HG03442 (cell line): ENCODE measurements around the gene FABP2.
A peak's percentile ranks its signal among the peaks of the same experiment; 100 is the strongest.
"Not testable (repeated sequence)": the region's sequence is repeated elsewhere in the genome, so short reads cannot be mapped to it uniquely, and the experiment has no call there.

Source experiments
- ATAC-seq: cut with Tn5 transposase; IDR thresholded peaks from one replicate; pipeline ENCODE4 v1.9.1; 2021; ENCODE audit warnings: mild to moderate bottlenecking, moderate library complexity; ENCODE audit not compliant: unreplicated experiment

FABP2 gene

DNA sequence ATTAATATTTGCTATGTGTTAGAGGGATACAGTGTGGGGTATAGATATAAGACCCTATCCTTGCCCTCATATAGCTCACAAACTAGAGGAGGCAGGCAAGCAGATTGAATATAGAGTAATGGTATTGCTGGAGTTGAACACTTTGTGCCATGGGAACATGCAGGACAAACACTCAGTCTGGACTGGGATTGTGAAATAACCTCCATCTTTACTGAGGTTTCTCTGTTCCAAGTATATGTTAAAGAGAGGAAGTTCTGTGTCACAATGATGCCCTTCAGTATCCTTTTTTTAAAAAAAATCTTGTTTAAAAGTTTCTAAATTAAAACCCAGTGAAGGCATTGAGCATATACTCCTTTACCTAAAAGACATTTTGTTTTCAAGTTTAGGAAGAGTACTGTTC, 8.7 kb downstream of the FABP2 start:
- ATAC-seq = no peak

DNA sequence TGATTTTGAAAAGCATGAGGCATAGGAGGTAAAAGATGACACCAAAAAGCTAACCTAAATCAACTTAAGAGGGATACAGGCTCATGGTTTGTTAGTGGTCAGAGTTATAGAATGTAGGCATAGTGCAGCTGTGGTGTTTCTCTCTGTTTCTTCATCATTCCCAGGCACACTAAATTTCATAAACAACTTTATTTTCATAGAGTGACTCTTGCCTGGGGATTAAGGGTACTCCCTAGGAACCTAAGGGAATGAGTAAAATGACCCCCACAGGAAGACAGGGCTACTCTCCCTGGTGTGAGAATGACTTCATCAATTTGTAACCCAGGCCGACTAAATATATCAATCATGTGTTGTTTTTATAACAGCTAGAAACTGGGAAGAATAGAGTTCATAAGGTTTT, 11.1 kb downstream of the FABP2 start:
- ATAC-seq = no peak

DNA sequence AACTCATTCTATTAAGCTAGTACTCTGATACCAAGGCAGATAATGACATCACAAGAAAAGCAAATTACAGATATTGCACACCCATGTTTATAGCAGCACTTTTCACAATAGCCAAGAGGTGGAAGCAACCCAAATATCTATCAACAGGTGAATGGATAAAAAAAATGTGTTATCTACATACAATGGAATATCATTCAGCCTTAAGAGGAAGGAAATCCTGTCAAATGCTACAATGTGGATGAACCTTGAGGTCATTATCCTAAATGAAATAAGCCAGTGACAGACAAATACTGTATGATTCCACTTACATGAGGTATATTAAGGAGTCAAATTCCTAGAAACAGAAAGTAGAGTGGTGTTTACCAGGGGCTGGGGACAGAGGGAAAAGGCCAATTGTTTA, 14.3 kb downstream of the FABP2 start:
- no peak for ATAC-seq

DNA sequence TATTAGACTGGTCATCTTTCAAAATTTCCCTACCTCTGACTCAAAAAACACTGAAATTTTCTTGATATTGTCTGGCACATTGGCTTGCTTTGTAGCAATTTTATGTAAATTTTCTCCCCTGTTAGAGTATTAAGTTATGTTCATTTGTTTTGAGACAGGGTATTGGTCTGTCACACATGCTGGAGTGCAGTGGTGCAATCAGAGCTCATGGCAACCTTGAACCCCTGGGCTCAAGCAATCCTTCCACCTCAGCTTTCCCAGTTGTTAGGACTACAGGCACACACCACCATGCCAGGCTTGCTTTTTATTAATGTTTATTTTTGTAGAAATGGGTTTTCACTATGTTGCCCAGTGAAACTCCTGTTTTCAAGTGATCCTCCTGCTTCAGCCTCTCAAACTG, 17.5 kb downstream of the FABP2 start:
- no peak for ATAC-seq

DNA sequence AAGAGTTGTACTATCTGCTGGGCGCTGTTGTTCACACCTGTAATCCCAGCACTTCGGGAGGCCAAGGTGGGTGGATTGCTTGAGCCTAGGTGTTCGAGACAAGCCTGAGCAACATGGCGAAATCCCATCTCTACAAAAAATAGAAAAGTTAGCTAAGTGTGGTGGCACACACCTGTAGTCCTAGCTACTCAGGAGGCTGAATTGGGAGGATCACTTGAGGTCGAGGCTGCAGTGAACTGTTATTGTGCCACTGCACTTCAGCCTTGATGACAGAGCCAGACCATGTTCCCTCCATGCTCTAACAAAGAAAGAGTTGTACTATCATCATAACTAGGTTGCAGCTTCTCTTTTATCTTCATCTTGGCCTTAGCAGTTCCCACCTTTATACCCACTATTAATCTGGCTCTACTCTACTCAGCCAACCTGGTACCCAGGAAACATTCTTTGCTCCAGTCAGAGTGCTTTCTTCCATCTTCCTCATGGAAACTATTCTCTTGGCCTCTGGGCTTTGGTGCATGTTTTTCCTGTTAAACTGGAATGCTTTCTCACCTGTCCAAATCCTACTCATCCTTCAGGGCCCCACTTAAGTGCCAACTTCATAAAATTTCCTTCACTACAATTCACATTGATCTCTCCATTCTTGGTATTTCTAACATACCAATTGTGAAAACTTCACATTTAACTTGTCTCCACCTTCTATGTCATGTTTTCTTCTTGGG, 18.2 kb downstream of the FABP2 start:
- no peak for ATAC-seq

DNA sequence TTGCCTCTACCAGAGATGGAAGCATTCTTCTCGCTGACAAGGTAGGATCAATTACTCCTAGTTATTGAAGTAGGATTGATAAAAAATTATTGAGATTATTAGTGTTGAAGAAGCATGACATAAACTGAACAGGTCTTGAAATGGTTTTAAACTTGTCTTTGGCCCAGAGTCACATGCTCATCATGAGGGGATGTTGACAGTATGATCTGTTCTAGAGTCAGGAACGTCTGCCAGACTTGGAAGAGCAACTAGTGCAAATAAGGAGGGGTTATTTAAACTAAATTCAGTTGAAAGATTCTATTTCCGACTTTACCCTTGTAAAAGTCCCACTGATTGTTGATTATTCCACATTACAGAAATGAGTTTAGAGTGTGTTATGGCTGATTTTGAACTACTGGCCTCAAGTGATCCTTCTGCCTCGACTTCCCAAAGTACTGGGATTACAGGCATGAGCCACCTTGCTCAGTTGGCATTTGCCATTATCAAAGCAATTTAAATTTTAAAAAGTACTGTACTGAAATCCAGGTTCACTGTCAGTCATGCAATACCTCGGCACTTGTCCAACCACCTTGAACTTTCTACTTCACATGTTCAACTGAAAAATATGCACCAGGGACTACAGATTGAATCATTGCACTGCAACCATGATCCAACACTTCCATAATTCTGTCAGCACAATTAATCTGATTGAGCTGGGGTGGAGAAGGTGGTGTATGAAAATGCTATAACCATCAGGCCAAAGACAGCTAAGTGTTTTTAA, 19.7 kb downstream of the FABP2 start:
- no peak for ATAC-seq

DNA sequence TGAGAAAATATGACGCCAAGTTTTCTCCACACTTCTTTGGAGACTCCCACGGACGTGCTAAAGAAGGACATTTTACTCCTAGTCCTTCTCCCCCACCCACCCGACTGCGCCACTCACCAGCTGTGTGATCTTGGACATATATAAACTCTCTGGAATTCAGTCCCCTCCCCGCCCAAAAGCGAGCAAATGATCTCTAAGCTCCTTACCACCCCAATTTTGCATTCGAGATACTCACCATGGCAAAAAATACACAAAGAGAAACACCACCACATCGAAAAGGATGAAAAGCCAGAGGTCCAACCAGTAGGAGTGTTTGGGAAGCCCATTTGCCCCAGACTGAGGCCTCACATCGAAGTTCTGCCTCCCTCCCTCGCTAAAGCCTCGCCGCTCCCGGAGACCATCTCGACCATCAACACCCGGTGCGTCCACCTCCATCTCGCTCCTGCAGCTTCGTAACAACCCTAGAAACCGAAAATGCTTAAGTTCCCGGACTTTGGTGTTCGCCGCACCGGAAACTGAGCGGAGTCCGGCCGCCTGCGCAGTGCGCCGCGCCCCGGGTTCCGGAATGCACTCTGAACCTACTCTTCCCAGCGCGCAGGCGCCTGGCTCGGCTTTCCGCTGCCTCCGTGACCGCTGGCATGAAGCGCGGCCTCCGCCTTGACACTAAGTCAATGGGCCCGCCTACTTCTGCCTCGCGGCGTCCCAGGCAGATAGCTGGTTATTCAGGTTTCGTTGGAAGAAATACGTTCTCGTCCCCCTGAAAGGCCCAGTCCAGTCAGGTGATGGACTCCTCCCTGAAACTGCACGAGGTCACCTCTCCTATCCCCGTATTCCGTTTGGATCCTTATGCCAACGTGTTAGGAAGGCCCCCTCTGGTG, 21.6 kb downstream of the FABP2 start:
- ATAC-seq = peak; percentile 95

DNA sequence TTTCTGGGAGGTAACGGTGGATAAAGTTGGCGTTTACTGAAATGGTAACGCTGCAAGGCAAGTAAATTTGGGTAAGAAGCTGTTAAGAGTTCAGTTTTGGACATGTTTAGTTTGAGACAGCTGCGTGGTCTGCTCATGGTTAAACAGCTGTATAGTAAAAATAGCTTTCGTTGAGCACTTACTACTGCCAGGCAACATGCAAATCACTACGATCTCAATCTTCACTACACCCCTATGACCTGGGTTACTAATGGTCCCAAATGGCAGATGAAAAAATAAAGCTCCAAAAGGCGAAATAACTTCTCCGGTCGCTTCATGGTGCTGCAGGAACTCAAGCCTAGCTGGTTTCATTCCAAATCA, 22.2 kb downstream of the FABP2 start:
- peak; percentile 39 for ATAC-seq

DNA sequence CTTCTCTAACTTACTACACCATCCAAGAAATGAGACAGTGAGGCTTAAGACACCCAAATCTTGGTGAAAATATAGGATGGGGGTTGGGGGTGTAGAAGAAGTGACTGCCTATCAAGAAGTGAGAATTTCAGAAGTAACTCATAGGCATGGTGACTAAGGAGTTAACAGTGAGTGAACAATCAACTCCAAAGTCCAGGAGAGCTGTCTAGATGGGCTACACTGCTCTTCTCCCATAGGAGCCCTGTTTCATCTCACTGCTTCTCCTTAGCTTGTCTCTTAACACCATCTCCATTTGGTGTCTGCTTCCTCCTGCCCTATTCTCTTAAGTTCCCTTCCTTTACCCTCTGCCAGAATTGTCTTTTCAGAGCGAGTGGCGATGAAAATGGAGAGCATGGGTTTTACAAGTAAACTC, 22.7 kb downstream of the FABP2 start:
- ATAC-seq = no peak

DNA sequence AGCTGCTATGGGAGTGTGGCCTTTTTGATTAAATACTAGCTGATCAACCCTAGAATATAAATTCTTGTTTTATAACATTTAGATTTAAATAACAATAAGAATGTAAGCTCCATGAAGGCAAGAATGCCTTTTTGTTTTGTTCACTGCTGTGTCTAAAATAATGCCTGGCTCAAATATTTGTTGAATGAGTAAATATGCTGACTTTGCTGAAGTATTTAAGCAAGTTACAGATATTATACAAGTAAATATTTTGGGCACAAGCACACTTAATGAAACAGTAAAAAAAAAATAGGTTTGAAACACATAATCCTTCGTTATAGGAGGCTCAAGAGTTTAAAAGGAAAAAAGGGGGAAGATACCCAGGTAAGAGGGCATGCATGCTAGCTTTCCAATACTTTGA, 24.1 kb downstream of the FABP2 start:
- ATAC-seq = no peak

DNA sequence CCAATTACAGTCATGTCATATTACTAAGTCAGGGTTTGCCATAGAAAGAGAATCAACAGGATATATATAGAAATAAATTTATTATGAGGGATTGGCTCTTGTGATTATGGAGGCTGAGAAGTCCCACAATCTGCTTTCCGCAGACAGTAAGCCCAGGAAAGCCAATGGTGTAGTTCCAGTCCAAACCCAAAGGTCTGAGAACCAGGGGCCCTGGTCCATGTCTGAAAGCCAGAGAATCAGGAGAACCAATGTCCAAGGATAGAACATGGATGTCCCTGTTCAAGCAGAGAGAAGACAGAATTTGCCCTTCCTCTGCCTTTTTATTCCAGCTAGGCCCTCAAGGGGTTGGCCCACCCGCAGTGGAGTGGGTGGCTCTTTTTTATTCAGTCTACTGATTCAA, 25.6 kb downstream of the FABP2 start:
- no peak for ATAC-seq

DNA sequence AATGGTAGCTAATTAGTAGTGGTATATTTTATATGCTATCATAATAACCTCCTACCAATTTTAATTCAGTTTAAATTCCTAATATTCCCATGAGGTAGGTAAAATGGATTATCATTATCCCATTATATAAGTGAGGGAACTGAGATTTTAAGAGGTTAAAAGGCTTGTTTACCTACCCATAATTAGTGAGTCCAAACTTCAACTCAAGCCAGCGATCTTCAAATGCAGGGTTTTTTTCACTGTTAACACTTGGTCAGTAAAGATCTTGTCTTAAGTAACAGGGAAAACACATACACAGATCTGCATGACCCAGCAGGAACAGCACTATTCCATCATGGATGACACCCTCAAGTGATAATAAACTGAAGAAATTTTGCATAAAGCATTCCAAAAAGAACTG, 31.3 kb downstream of the FABP2 start:
- ATAC-seq = no peak

DNA sequence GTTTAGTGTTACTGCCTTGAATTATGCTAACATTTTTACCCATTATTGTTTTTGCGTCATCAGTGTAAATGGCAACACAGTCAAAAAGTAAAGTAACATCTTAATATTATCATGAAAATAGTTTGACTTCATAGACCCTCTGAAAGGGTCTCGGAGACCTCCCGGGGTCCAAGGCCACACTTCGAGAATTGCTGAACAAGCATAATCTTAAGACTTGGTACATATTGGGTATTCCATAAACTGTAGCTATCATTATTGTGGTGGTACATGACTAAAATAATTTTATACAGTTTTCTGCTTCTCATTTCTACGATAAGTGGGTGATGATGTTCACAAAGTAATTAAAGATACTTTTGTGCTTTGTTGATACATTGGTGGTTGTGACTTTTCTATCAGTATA, 32.6 kb downstream of the FABP2 start:
- no peak for ATAC-seq

DNA sequence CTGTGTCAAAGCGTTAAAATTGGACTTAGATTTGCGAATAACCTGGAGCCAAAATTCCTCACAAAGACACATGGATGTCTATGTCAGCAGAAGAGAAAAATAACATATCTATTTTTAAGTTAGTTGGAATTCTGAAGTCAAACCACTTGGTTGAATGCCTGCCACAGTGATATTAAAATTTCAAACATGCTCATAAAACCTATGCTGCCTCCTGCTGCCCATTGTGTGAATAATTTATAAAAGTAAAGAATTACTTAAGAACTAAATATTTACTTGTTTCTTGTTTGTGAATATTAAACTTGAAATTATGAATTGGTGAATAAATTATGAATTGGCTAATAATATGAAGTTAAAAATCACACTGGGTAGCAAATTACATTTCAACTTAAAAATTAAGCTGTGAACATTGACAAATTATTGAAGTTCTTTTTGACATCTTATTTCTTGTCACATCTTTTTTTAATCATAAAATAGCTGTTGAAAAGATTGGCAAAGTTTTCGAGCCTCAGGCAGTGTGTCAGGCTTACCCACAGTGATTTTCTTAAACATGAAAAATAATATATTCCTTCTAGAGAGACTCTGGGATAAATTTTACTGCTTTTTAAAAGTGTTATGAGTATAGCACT, 35.4 kb downstream of the FABP2 start:
- ATAC-seq = no peak

DNA sequence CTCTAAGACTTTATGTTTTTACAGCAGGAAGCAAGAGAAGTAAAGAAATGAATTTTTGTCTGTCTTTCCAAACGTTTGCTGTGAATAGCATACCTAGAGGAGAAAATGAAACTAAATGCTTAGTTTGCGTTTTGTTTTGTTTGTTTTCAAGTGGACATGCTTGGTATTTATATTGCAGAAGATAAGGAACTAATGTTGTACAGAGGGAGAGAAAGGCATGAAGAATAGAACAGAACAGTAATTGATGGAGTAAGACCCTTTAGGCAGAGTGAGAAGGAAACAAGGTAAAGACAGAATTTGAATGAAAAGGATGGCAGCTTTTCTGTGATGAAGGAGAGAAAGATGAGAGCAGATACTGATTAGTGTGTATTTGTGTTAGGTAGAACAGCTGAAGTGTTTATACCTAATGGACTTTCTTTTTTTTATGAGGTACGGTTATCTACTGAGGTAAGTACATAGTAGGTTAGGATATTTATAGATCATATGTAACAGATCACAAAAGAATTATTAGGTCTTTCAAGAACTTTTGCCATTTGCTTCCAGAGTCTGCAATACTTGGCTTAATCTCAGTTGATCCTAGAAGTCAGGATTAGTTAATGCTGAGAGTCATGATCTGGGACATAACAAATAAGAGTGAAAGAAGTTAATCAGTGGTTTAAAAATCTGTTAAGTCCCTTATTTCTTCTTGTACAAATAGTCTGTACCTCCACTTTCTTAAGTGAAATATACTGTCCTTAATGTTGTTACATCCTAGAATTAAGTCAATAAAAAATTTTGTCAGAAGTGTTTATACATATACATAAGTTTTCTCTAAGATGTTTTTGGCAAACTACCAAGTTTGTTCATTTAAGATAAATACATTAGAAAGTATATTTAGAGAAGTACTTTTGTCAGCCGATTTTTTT, 36.8 kb downstream of the FABP2 start:
- ATAC-seq = peak; percentile 74

DNA sequence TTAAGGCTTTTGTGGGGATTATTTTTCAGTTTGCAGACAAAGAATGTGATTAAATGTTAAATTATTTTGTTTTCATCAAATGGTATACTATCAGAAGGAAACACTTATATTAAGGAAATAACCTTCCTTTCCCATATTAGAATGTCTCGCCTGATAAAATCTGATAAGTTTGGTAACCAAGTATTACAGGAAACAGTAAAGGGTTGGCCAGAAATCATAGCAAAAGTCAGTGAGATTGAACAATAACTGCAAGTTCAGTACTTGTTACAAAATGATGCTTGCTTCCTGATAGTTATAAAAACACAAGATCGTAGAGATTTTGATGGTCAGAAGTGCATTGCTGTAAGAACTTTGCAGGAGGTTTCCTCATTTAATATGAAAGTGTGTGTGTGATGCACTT, 40.5 kb downstream of the FABP2 start:
- no peak for ATAC-seq

DNA sequence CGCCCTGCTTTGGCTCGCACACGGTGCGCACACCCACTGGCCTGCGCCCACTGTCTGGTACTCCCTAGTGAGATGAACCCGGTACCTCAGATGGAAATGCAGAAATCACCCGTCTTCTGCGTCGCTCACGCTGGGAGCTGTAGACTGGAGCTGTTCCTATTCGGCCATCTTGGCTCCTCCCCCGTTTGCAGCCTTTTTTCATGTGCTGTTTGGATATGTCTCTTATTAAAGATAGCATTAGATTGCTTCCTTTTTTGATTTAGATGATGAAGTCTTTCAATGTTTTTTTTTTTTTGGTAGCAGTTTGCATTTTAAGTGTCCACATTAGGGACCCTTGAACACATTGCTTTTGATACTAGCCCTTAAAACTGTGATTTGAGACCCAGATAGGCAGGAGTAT, 42.0 kb downstream of the FABP2 start:
- ATAC-seq = not testable (repeated sequence)

DNA sequence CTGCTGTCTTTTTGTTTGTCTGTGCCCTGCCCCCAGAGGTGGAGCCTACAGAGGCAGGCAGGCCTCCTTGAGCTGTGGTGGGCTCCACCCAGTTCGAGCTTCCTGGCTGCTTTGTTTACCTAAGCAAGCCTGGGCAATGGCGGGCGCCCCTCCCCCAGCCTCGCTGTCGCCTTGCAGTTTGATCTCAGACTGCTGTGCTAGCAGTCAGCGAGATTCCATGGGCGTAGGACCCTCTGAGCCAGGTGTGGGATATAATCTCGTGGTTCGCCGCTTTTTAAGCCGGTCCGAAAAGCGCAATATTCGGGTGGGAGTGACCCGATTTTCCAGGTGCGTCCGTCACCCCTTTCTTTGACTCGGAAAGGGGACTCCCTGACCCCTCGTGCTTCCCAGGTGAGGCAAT, 42.4 kb downstream of the FABP2 start:
- ATAC-seq = not testable (repeated sequence)

DNA sequence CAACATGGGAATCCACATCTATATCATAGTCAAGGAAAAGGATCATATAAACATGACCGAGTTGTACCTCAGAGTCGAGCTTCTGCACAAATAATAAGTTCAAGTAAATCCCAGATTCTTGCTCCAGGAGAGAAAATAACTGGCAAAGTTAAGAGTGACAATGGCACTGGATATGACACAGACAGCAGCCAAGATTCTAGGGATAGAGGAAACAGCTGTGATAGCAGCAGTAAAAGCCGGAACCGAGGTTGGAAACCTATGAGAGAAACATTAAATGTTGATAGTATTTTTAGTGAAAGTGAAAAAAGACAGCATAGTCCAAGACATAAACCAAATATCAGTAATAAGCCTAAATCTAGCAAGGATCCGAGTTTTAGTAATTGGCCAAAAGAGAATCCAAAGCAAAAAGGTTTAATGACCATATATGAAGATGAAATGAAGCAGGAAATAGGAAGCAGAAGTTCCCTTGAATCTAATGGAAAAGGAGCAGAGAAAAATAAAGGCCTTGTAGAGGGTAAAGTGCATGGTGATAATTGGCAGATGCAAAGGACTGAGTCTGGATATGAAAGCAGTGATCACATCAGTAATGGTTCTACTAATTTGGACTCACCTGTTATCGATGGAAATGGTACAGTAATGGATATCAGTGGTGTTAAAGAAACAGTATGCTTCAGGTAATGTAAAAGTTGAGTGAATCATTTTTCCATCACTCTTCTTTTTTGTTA, 50.4 kb downstream of the FABP2 start:
- no peak for ATAC-seq

DNA sequence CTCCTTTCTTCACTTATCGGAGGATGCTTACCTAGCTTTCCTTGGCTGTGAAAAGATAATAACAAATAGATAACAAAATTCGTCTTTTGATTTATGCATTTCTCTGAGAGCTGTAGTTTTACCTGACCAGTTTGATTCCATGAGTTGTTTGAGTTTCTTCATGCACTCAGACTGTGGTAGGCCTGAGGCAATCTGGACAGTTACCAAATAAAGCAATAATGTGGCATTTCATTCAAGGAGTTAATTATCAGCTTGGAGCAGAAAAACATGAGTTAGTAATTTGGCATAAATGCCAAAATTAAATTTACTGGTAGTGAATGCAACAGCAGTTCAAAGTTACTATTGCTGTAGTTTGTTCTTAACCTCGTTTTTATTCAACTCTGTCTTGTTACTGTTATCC, 53.5 kb downstream of the FABP2 start:
- ATAC-seq = no peak
